Esophagus muscularis mucosa (tissue), 3 donors: Measurements from ENCODE around the gene QSOX2.

Source experiments
- CTCF ChIP-seq, 3 experiments: fragments of 200-600 bp in 2 of 3; fragments of 450-650 bp in 1 of 3; sonication (generic) in 2 of 3; IDR thresholded peaks; one replicate each; pipeline ENCODE4 v1.5.1; 2017 to 2019; ENCODE audit warnings: antibody characterized with exemption in 3 of 3, mild to moderate bottlenecking in 2 of 3, moderate library complexity in 1 of 3
- POLR2AphosphoS5 ChIP-seq, 2 donors: sonication (generic); formaldehyde crosslinking; IDR thresholded peaks; one replicate each; pipeline ENCODE4 v1.6.1; 2017; ENCODE audit warnings: antibody characterized with exemption in 2 of 2

- TF ChIP-seq CTCF (IDR thresholded peaks at IDR 0.05) (no peak), POLR2AphosphoS5 (IDR thresholded peaks at IDR 0.05) (no peak)
Observed at GRCh38 chr9:136191099-136191959, 54.3 kb downstream of the QSOX2 start.
